ENCODE results near the gene FHOD1. TPM values are rescaled to one million over a fixed set of nuclear protein-coding genes. Genes with fewer than 3 reads are reported as not detected.

Gene FHOD1
- polyA plus RNA-seq, 1 experiment: 21.2 TPM

GRCh38 chr16:67207249-67208091 is 39.8 kb downstream of the FHOD1 start:
- no peaks in the 10 kb centered on the region for H3K27me3 ChIP-seq (ENCODE audit: control insufficient read depth, insufficient read depth, low read length)
- DNase-seq (ENCODE audit: low read depth, low spot score): no peak
- POLR2A ChIA-PET: interaction anchor here (1.1 to 1.8 kb wide), 2 partner anchors 17 to 37 kb away, joined by 3 to 4 read pairs; no protein-coding TSS in a partner anchor
- H3K4me3 ChIP-seq (ENCODE audit: low read depth, low read length): no peak overlapping the region
- TF ChIP-seq, protein P1, sequence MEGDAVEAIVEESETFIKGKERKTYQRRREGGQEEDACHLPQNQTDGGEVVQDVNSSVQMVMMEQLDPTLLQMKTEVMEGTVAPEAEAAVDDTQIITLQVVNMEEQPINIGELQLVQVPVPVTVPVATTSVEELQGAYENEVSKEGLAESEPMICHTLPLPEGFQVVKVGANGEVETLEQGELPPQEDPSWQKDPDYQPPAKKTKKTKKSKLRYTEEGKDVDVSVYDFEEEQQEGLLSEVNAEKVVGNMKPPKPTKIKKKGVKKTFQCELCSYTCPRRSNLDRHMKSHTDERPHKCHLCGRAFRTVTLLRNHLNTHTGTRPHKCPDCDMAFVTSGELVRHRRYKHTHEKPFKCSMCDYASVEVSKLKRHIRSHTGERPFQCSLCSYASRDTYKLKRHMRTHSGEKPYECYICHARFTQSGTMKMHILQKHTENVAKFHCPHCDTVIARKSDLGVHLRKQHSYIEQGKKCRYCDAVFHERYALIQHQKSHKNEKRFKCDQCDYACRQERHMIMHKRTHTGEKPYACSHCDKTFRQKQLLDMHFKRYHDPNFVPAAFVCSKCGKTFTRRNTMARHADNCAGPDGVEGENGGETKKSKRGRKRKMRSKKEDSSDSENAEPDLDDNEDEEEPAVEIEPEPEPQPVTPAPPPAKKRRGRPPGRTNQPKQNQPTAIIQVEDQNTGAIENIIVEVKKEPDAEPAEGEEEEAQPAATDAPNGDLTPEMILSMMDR (IDR thresholded peaks at IDR 0.05; ENCODE audit: low read depth, low read length): no peak
- no peaks in the 10 kb centered on the region for H3K9me3 ChIP-seq (ENCODE audit: control insufficient read depth, insufficient read depth, low read length)
- no peak overlapping the region for H3K27ac ChIP-seq (ENCODE audit: low read depth, low read length)
- CTCF ChIA-PET: interaction anchor here (0.8 to 1.5 kb wide), 3 partner anchors 9 to 106 kb away, joined by 3 to 4 read pairs (median 4); no protein-coding TSS in a partner anchor

- no peak overlapping the region for H3K4me3 ChIP-seq (ENCODE audit: low read depth, low read length)
- TF ChIP-seq, protein P1 (IDR thresholded peaks at IDR 0.05; ENCODE audit: low read depth, low read length): no peak
- H3K27me3 ChIP-seq (ENCODE audit: control insufficient read depth, insufficient read depth, low read length): no peaks in the 10 kb centered on the region
- H3K27ac ChIP-seq (ENCODE audit: low read depth, low read length): no peak overlapping the region
- ChIA-PET POLR2A (interaction anchor here (0.5 kb wide), 1 partner anchor 186 kb away, joined by 4 read pairs; no protein-coding TSS in a partner anchor), CTCF (interaction anchor here (0.9 kb wide), 1 partner anchor 9 kb away, joined by 3 read pairs; no protein-coding TSS in a partner anchor)
- H3K9me3 ChIP-seq (ENCODE audit: control insufficient read depth, insufficient read depth, low read length): no peaks in the 10 kb centered on the region
- no peak for DNase-seq (ENCODE audit: low read depth, low spot score)
Measured at GRCh38 chr16:67206838-67207248, 40.4 kb downstream of the FHOD1 start.

GRCh38 chr16:67206129-67206837 is 41.0 kb downstream of the FHOD1 start:
- H3K9me3 ChIP-seq (ENCODE audit: control insufficient read depth, insufficient read depth, low read length): no peaks in the 10 kb centered on the region
- ChIA-PET CTCF (interaction anchor here (0.9 kb wide), 1 partner anchor 9 kb away, joined by 3 read pairs; no protein-coding TSS in a partner anchor), POLR2A (interaction anchor here (0.5 to 0.8 kb wide), 3 partner anchors 9 to 186 kb away, joined by 3 to 4 read pairs (median 3); no protein-coding TSS in a partner anchor)
- no peak overlapping the region for H3K4me3 ChIP-seq (ENCODE audit: low read depth, low read length)
- H3K27ac ChIP-seq (ENCODE audit: low read depth, low read length): no peak overlapping the region
- H3K27me3 ChIP-seq (ENCODE audit: control insufficient read depth, insufficient read depth, low read length): no peaks in the 10 kb centered on the region
- no peak for DNase-seq (ENCODE audit: low read depth, low spot score)
- TF ChIP-seq, protein P1 (IDR thresholded peaks at IDR 0.05; ENCODE audit: low read depth, low read length): no peak

DNA sequence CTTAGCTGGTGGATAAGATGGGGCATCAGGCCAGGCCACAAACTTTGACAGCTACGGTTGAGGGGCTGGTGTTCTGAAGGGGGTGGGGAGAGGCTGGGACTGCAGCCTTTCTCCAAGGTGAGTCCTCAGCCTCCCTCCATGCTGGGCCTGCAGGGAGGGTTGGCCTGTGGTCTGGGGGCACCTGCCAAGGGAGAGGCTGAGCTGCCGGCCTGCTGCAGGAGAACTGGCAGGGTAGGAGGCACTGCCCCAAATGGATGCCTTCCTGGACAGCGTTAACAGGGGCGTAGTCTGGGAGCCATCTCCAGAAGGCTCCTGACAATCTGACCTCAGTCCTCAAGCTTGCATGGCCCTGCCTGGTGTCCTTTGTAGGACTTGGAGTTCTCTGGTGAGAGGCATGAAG is 43.2 kb downstream of the FHOD1 start:
- Histone ChIP-seq H3K27me3 (ENCODE audit: control insufficient read depth, insufficient read depth, low read length) (no peaks in the 10 kb centered on the region), H3K4me3 (ENCODE audit: low read depth, low read length) (no peak overlapping the region), H3K9me3 (ENCODE audit: control insufficient read depth, insufficient read depth, low read length) (no peaks in the 10 kb centered on the region; the same call in 1 of the 2 replicates), H3K27ac (ENCODE audit: low read depth, low read length) (no peak overlapping the region)
- POLR2A ChIA-PET: no interaction called here
- CTCF ChIA-PET: no interaction called here
- no peak for DNase-seq (ENCODE audit: low read depth, low spot score)
- TF ChIP-seq, protein P1 (IDR thresholded peaks at IDR 0.05; ENCODE audit: low read depth, low read length): no peak
